ENCODE measurements around the gene CAPN1.
"Not testable (repeated sequence)": the region's sequence is repeated elsewhere in the genome, so short reads cannot be mapped to it uniquely, and the experiment has no call there.

CAPN1 gene

DNA sequence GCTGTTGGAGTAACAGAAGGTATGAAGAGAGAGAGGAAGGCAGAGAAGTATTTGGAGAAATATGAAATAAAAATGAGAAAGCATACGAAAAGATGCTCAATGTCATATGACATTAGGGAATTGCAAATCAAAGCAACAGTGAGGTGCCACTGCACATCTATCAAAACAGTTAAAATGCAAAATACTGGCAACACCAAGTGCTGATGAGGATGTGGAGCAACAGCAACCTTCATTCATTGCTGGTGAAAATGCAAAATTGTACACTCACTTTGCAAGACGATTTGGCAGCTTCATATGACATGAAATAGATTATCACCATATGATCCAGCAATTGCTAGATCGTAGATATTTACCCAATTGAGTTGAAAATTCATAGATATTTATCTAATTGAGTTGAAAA is 21.1 kb upstream of the CAPN1 start:
- DNase-seq (ENCODE audit: low spot score), result no peak

DNA sequence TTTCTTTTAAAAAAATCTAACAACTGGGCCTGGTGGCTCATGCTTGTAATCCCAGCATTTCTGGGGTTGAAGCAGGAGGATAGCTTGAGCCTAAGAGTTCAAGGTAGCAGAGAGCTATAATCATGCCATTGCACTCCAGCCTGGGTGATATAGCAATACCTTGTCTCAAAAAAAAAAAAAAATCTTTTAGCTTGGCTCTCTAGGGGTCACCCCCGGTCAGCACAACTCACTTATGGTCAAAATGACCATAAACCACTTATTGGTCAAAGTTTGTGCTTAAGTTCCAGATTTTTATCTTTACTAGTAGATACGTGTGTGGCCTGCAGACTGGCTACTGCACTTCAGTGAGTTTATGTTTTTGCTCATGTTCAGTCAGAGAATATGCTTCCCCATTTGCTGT is 18.0 kb upstream of the CAPN1 start:
- DNase-seq (ENCODE audit: low spot score), result no peak

DNA sequence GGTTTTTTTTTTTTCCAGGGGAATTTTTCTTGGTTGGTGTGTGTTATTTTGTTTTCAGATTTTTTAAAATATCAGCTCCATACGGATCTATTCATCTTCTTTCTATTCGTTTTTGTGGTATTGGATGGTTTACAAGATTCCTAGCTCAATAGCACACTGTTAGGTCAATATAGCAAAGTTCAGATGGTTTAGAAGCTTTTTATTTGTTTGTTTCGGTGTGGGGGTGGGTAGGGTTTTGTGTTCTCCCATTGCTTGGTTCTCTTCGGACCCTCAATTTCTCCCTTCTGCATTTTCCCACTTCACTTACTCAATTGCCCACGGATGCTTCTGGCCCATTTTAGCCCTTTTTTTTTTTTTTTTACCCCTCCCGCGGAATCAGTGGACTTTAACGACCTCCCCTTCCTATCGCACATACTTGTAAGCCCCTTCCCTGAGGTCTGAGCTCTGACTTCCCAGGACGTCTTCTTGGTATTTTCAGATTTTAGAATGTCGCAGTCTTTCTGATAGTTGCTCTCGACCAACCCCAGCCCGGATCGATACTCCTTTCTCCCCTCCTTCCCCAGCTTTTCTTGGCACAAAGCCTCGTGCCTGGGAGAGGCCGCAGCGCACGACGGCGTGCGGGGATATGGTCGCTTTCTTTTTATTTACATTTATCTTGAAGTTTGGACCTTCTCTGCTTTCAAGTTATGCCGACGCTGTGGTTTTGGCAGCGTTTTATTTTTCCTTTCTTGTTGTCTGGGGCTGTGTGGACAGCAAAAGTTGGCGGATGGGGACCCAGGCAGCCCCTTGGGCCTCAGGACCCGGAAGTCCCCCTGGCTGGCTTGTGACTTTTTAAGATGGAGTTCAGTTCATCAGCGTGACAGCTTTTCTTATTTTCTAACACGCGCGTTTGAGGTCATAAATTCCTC is 16.1 kb upstream of the CAPN1 start:
- no peak for DNase-seq (ENCODE audit: low spot score)

- DNase-seq (ENCODE audit: low spot score), result no peak
Measured at GRCh38 chr11:65166893-65167292, 14.8 kb upstream of the CAPN1 start.

GRCh38 chr11:65167656-65168055 is 14.1 kb upstream of the CAPN1 start:
- DNase-seq (ENCODE audit: low spot score), result no peak

- DNase-seq (ENCODE audit: low spot score), result no peak
Measured at GRCh38 chr11:65169164-65169641, 12.5 kb upstream of the CAPN1 start.

GRCh38 chr11:65170058-65170534 is 11.6 kb upstream of the CAPN1 start, which contains the start of gene SPDYC:
Gene SPDYC, plus strand, starts transcription at chr11:65170233. Its CDS starts 1,125 bp downstream, at chr11:65171358.
- DNase-seq (ENCODE audit: low spot score), result peak; percentile 77

GRCh38 chr11:65172600-65172999 is 9.1 kb upstream of the CAPN1 start:
- no peak for DNase-seq (ENCODE audit: low spot score)

GRCh38 chr11:65174571-65175010 is 7.1 kb upstream of the CAPN1 start:
- DNase-seq (ENCODE audit: low spot score), result not testable (repeated sequence)

GRCh38 chr11:65180877-65181568 is 705 bp upstream of the CAPN1 start:
- DNase-seq (ENCODE audit: low spot score), result peak; percentile 90

DNA sequence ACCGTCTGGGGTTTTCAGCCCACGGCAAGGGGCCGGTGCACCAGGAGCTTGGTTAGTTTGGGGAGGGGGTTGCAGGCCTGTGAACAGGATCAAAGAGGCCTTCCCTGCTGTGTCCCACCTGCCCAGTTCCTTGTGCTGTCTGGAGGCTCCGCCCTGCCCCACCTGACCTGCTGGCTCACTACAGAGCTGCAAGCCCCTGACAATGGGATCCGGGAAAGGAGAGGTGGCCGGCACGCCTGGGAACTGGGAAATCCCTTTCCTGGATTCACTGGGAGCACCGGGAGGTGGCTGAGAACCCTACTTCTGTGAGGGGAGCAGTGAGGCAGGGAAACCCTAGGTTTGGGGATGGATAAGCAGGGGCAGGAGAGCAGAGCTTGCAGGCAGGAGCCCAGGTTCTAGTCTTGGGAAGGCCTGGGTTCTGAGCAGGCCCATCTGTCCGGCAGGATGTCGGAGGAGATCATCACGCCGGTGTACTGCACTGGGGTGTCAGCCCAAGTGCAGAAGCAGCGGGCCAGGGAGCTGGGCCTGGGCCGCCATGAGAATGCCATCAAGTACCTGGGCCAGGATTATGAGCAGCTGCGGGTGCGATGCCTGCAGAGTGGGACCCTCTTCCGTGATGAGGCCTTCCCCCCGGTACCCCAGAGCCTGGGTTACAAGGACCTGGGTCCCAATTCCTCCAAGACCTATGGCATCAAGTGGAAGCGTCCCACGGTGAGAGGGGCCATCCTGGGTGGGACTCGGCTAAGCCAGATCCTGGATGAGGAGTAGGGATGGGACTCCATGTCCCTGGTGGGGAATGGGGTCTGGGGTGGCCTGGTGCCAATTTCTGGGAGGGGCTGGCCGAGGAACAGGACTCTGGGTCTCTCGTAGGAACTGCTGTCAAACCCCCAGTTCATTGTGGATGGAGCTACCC is 786 bp downstream of the CAPN1 start:
- peak; percentile 62 for DNase-seq (ENCODE audit: low spot score)

DNA sequence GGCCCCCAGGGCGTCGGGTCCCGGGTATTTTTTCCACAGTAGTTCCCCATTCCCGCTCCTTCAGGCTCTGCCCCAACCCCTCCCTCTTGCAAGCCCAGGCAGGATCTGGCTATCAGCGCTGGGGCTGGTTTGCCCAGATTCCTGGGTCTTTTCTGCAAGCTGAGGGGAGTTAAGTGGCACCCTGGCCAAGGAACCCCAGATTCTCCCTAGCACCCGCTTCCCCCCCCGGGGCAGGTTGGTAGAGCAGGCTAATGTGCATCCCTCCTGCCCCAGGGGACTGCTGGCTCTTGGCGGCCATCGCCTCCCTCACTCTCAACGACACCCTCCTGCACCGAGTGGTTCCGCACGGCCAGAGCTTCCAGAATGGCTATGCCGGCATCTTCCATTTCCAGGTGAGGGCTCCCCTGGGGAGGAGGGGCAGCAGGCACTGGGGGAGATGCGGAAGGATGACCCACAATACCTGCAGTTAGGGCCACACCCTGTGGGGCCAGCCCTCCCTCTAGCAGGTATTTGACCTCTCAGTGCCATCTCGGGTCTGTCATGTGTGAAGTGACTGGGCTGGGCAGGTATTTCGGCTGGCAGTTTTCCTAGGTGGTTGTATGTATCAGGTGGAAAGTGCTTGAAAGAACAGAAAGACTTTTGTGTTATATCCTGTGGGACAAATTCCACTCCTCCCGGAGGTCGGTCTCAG is 1.6 kb downstream of the CAPN1 start:
- DNase-seq (ENCODE audit: low spot score), result no peak

DNA sequence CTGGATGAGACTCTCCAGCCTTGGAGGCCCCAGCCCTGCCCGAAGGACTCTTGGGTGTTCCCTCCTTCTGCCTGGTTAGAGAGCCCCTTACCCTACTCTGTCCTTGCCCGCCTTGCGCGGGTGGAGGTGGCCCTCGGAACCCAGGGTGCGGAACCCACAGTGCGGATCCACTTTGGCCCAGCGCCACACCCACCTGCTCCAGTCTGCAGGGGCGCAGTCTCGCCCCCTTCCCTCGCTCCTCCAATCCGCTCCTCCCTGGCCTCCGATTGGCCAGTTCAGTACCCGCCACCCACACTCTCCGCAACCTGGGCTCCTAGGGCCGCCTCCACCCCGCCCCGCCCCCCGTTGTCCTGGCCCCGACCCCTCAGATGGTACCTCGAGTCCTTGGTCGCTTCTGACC is 2.4 kb downstream of the CAPN1 start:
- peak; percentile 76 for DNase-seq (ENCODE audit: low spot score)

GRCh38 chr11:65185171-65185570 is 3.4 kb downstream of the CAPN1 start:
- DNase-seq (ENCODE audit: low spot score), result no peak

DNA sequence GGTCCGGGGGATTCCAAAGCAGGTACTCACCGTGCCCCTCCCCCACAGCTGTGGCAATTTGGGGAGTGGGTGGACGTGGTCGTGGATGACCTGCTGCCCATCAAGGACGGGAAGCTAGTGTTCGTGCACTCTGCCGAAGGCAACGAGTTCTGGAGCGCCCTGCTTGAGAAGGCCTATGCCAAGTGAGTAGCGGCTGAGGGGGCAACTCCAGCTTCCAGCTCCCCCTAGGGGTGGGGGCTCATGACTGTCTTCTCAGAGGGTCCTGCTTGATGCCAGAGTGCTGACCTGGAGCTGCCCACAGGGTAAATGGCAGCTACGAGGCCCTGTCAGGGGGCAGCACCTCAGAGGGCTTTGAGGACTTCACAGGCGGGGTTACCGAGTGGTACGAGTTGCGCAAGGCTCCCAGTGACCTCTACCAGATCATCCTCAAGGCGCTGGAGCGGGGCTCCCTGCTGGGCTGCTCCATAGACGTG is 4.2 kb downstream of the CAPN1 start:
- no peak for DNase-seq (ENCODE audit: low spot score)

DNA sequence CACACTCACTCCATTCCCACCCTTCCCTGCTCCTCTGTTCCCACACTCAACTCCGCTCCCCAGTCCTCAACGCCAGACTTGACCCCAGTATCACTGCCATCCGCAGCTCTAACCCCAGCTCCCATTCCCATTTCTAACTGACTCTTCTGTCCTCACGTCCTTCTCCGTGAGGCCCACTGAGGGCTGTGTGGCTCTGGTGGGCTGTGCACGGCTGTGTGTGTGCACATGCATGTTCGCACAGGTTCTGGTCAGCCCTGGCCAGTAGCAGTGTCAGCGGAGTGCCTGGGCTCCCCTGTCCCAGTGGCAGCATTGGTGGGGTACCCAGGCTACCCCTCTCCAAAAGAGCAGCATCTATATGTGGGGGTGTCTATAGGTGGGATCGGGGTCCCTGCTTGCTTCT is 5.0 kb downstream of the CAPN1 start:
- DNase-seq (ENCODE audit: low spot score), result no peak

DNA sequence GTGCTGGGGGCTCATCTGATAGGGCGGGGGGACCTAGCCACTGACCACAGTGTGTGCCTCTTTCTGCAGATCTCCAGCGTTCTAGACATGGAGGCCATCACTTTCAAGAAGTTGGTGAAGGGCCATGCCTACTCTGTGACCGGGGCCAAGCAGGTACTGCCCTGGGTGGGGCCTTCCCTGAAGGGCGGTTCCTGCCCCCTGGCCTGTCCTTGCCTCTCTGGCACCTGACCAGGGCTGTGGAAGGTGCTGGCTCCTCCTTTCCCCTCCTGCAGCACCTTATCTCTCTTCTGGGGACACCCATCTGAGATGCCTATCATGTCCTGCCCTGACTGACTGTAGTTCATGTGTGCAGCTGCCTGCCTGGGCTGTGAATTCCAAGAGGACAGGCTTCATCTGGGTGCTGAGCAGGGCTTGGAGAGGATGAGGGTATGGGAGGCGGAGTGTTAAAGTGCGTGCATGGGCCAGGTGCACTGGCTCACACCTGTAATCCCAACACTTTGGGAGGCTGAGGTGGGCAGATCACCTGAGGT is 5.5 kb downstream of the CAPN1 start:
- no peak for DNase-seq (ENCODE audit: low spot score)

- DNase-seq (ENCODE audit: low spot score), result no peak
Measured at GRCh38 chr11:65187971-65188461, 6.3 kb downstream of the CAPN1 start.

DNA sequence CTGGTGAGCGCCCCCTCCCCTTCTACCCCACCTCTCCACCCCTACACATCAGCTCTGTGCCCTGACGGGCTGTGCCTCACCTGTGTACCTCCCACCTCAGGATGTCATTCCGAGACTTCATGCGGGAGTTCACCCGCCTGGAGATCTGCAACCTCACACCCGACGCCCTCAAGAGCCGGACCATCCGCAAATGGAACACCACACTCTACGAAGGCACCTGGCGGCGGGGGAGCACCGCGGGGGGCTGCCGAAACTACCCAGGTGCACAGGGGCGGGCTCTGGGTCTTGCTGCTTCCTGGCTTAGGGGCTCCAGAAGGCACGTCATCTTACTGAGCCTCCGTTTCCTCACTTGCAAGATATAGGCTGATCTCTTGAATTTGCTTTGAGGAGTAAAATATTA is 6.8 kb downstream of the CAPN1 start:
- DNase-seq (ENCODE audit: low spot score), result no peak

GRCh38 chr11:65189191-65189590 is 7.5 kb downstream of the CAPN1 start:
- no peak for DNase-seq (ENCODE audit: low spot score)

DNA sequence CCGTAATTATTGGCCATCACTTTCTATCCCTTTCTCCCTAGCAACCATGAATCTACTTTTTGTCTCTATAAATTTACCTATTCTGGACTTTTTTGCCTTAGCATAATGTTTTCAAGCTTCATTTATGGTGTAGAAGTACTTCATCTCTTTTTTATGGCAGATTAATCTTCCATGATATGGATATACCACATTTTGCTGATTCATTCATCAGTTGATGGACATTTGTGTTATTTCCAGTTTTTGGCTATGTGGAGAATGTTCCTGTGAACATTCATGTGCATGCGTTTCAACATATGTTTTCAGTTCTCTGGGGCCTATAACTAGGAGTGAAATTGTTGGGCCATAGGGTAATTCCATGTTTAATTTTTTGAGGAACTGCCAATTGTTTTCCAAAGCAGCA is 12.8 kb downstream of the CAPN1 start:
- DNase-seq (ENCODE audit: low spot score), result no peak
